Activated T-helper 1 cell treated with anti-CD3 and anti-CD28 coated beads, Interleukin-12 subunit alpha, Interleukin-12 subunit beta, Interleukin-2, Interleukin-4 antibody, amounts not matched to agents 30 ng/mL and 10 ng/mL and 1 ng/mL, durations not matched to agents 14 hours and 24 hours and 36 hours (primary cell): ENCODE results near the gene ETV3L. TPM values are rescaled to one million over a fixed set of nuclear protein-coding genes. Genes with fewer than 3 reads are reported as not detected.

Experiments used
- total RNA-seq: library from RNA; stranded (reverse); gene quantifications from 2 replicates; pipeline ENCODE4 v1.2.3, GENCODE V29; 2022

ETV3L gene
- total RNA-seq, 1 donor from 2014 or later: not detected

Other genes with a start within 250 kb of the ETV3L start
- gene INSRR, start 240.7 kb downstream of the ETV3L start, total RNA-seq: 0.65 and 0.78 TPM in 2 replicates
- gene NTRK1, start 238.9 kb downstream of the ETV3L start, total RNA-seq: 49.1 and 49.8 TPM in 2 replicates
- gene PEAR1, start 206.1 kb downstream of the ETV3L start, total RNA-seq: 0.36 and 0.51 TPM in 2 replicates
- not detected in 2 replicates for gene LRRC71, start 179.2 kb downstream of the ETV3L start, total RNA-seq
- gene ARHGEF11, start 54.1 kb downstream of the ETV3L start, total RNA-seq: 3.2 and 4.2 TPM in 2 replicates
- gene ETV3, start 38.6 kb upstream of the ETV3L start, total RNA-seq: 47.6 and 51.3 TPM in 2 replicates